HEK293 (cell line): ENCODE results near the gene WSB2.

ENCODE experiments used
- CTCF ChIA-PET: fragments of 350-600 bp; formaldehyde crosslinking; extraction: SDS; loops from one replicate; lab custom pipeline; 2021; ENCODE audit warnings: antibody characterized with exemption; lab: Yijun Ruan, JAX
- POLR2A ChIA-PET: fragments of 300-600 bp; formaldehyde crosslinking; extraction: SDS; loops from one replicate; lab custom pipeline; 2020; ENCODE audit warnings: antibody characterized with exemption, inconsistent platforms; lab: Yijun Ruan, JAX
- H3K27ac ChIP-seq: fragments of 200-500 bp; sonication (Bioruptor generic); 2 replicates; pipeline ENCODE4 v1.5.1; 2014; ENCODE audit warnings: low read depth, low read length, control low read depth, inconsistent platforms; ENCODE audit errors: extremely low read depth
- H3K36me3 ChIP-seq, 2 experiments: fragments of 200-500 bp in 1 of 2; sonication (Bioruptor generic) in 1 of 2; 1 replicate in 1 of 2; 2 replicates in 1 of 2; pipeline ENCODE4 v1.5.1; 2014 to 2017; ENCODE audit warnings: inconsistent platforms in 2 of 2, low read length in 2 of 2; ENCODE audit not compliant: control insufficient read depth in 2 of 2, insufficient read depth in 1 of 2
- H3K4me1 ChIP-seq: fragments of 200-500 bp; sonication (Bioruptor generic); 2 replicates; pipeline ENCODE4 v1.5.1; 2014; ENCODE audit warnings: mild to moderate bottlenecking, low read length, inconsistent platforms; ENCODE audit not compliant: control insufficient read depth, insufficient read depth
- H3K4me3 ChIP-seq: 2 replicates; pipeline ENCODE4 v1.5.1; 2011; ENCODE audit warnings: low read depth, mild to moderate bottlenecking, control low read depth, low read length, moderate library complexity
- H3K9me3 ChIP-seq: fragments of 200-500 bp; sonication (Bioruptor generic); 2 replicates; pipeline ENCODE4 v1.5.1; 2014; ENCODE audit warnings: low read depth, low read length, inconsistent platforms; ENCODE audit not compliant: control insufficient read depth, insufficient read depth
- GLIS2 ChIP-seq: fragments of 450-650 bp; formaldehyde crosslinking; IDR thresholded peaks from 2 replicates; pipeline ENCODE4 v1.5.1; 2016; ENCODE audit warnings: missing biosample characterization, missing genetic modification characterization
- ZBTB20 ChIP-seq: fragments of 450-650 bp; formaldehyde crosslinking; IDR thresholded peaks from 2 replicates; pipeline ENCODE4 v1.5.1; 2016; ENCODE audit warnings: missing biosample characterization, missing genetic modification characterization
- ZNF132 ChIP-seq: fragments of 450-650 bp; formaldehyde crosslinking; IDR thresholded peaks from 2 replicates; pipeline ENCODE4 v1.5.1; 2017; ENCODE audit warnings: missing biosample characterization, missing genetic modification characterization, borderline replicate concordance
- ZNF169 ChIP-seq: fragments of 450-650 bp; formaldehyde crosslinking; IDR thresholded peaks from 2 replicates; pipeline ENCODE4 v1.5.1; 2016; ENCODE audit warnings: missing biosample characterization, missing genetic modification characterization
- ZNF19 ChIP-seq: fragments of 450-650 bp; formaldehyde crosslinking; IDR thresholded peaks from 2 replicates; pipeline ENCODE4; 2016; ENCODE audit warnings: missing biosample characterization, missing genetic modification characterization, low read depth
- ZNF214 ChIP-seq: fragments of 450-650 bp; formaldehyde crosslinking; IDR thresholded peaks from 2 replicates; pipeline ENCODE4 v1.5.1; 2017; ENCODE audit warnings: missing biosample characterization, mild to moderate bottlenecking, missing genetic modification characterization, borderline replicate concordance
- ZNF335 ChIP-seq: fragments of 450-650 bp; formaldehyde crosslinking; conservative IDR thresholded peaks from 2 replicates; pipeline ENCODE4 v1.5.1; 2016; ENCODE audit warnings: missing biosample characterization, missing genetic modification characterization
- ZNF37A ChIP-seq: fragments of 450-650 bp; IDR thresholded peaks from 2 replicates; pipeline ENCODE4 v1.5.1; 2018; ENCODE audit warnings: missing biosample characterization, missing genetic modification characterization
- ZNF416 ChIP-seq: fragments of 450-650 bp; formaldehyde crosslinking; IDR thresholded peaks from 2 replicates; pipeline ENCODE4 v1.5.1; 2016; ENCODE audit warnings: missing biosample characterization, missing genetic modification characterization
- ZNF521 ChIP-seq: fragments of 450-650 bp; formaldehyde crosslinking; IDR thresholded peaks from 2 replicates; pipeline ENCODE4 v1.5.1; 2017; ENCODE audit warnings: missing biosample characterization, mild to moderate bottlenecking, missing genetic modification characterization
- ZNF529 ChIP-seq: fragments of 450-650 bp; formaldehyde crosslinking; IDR thresholded peaks from 2 replicates; pipeline ENCODE4 v1.5.1; 2017; ENCODE audit warnings: missing genetic modification characterization, missing biosample characterization; ENCODE audit not compliant: insufficient replicate concordance
- ZNF560 ChIP-seq: fragments of 450-650 bp; formaldehyde crosslinking; IDR thresholded peaks from 2 replicates; pipeline ENCODE4 v1.5.1; 2017; ENCODE audit warnings: missing biosample characterization, missing genetic modification characterization, borderline replicate concordance
- ZNF785 ChIP-seq: fragments of 450-650 bp; formaldehyde crosslinking; IDR thresholded peaks from 2 replicates; pipeline ENCODE4 v1.5.1; 2016; ENCODE audit warnings: missing biosample characterization, missing genetic modification characterization
- TF ChIP-seq, protein P1 (sequence below): fragments of 450-650 bp; formaldehyde crosslinking; IDR thresholded peaks from 2 replicates; pipeline ENCODE4 v1.5.1; 2016; ENCODE audit warnings: missing biosample characterization, missing genetic modification characterization
- TF ChIP-seq, protein P2 (sequence below): fragments of 450-650 bp; formaldehyde crosslinking; IDR thresholded peaks from 2 replicates; pipeline ENCODE4 v1.5.1; 2016; ENCODE audit warnings: missing biosample characterization, missing genetic modification characterization
- TF ChIP-seq, protein P3 (sequence below): fragments of 450-650 bp; formaldehyde crosslinking; IDR thresholded peaks from 2 replicates; pipeline ENCODE4 v1.5.1; 2016; ENCODE audit warnings: missing biosample characterization, missing genetic modification characterization
- TF ChIP-seq, protein P4 (sequence below): fragments of 450-650 bp; formaldehyde crosslinking; IDR thresholded peaks from 2 replicates; pipeline ENCODE4 v1.5.1; 2017; ENCODE audit warnings: missing biosample characterization, missing genetic modification characterization
- TF ChIP-seq, protein P5 (sequence below): fragments of 450-650 bp; formaldehyde crosslinking; optimal IDR thresholded peaks from 2 replicates; pipeline ENCODE3; 2016; ENCODE audit warnings: missing biosample characterization, mild to moderate bottlenecking, missing genetic modification characterization
- TF ChIP-seq, protein P6 (sequence below): fragments of 450-650 bp; formaldehyde crosslinking; IDR thresholded peaks from 2 replicates; pipeline ENCODE4 v1.5.1; 2016; ENCODE audit warnings: missing biosample characterization, missing genetic modification characterization, borderline replicate concordance

WSB2 gene

DNA sequence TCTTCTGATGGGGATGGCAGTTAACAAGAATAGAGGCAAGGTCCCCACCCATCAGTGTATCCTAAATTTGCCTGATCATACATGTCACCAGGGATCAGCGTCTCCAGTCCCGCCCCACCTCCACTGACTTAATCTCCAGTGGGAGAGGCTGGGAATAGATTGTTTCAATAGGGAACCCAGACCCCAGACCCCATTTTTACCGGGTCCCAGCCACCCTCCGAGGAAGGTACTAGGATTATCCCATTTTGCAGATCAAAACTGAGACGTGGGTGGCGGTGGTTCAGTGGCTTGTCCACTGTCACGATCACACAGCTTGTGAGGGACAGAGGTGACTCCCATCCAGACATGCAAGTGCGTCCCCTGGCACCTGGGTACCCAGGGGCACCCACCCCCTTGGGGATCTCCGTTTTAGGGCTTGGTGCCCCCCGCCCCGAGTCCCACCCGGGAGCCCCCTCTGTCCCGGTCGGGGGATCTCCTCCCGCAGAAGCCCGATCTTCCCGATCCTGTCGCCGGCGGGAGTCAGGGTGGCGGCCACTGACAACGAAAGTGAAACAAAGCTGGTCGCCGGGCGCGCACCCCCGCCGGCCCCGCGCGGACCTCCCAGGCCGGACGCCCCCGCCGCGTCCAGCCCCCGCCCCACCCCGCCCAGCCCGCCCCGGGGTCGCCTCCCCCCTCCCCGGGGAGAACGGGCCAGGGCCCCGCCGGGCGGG, 523 bp downstream of the WSB2 start:
- Histone ChIP-seq H3K4me3 (peak overlapping the region; percentile 73), H3K27ac (peak overlapping the region; percentile 75)
- TF ChIP-seq, protein P1, sequence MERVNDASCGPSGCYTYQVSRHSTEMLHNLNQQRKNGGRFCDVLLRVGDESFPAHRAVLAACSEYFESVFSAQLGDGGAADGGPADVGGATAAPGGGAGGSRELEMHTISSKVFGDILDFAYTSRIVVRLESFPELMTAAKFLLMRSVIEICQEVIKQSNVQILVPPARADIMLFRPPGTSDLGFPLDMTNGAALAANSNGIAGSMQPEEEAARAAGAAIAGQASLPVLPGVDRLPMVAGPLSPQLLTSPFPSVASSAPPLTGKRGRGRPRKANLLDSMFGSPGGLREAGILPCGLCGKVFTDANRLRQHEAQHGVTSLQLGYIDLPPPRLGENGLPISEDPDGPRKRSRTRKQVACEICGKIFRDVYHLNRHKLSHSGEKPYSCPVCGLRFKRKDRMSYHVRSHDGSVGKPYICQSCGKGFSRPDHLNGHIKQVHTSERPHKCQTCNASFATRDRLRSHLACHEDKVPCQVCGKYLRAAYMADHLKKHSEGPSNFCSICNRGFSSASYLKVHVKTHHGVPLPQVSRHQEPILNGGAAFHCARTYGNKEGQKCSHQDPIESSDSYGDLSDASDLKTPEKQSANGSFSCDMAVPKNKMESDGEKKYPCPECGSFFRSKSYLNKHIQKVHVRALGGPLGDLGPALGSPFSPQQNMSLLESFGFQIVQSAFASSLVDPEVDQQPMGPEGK (tag by site-specific recombination): peak; percentile 52; the same call in 1 of the 2 replicates
- TF ChIP-seq GLIS2 (tag by site-specific recombination): peak; percentile 59
- peak; percentile 5; the same call in 1 of the 2 replicates for TF ChIP-seq ZBTB20
- TF ChIP-seq, protein P2, sequence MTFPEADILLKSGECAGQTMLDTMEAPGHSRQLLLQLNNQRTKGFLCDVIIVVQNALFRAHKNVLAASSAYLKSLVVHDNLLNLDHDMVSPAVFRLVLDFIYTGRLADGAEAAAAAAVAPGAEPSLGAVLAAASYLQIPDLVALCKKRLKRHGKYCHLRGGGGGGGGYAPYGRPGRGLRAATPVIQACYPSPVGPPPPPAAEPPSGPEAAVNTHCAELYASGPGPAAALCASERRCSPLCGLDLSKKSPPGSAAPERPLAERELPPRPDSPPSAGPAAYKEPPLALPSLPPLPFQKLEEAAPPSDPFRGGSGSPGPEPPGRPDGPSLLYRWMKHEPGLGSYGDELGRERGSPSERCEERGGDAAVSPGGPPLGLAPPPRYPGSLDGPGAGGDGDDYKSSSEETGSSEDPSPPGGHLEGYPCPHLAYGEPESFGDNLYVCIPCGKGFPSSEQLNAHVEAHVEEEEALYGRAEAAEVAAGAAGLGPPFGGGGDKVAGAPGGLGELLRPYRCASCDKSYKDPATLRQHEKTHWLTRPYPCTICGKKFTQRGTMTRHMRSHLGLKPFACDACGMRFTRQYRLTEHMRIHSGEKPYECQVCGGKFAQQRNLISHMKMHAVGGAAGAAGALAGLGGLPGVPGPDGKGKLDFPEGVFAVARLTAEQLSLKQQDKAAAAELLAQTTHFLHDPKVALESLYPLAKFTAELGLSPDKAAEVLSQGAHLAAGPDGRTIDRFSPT: peak; percentile 65; the same call in 1 of the 2 replicates
- no peak for TF ChIP-seq ZNF521 (tag by site-specific recombination)
- peak; percentile 72 for TF ChIP-seq ZNF335 (tag by site-specific recombination)
- TF ChIP-seq, protein P3, sequence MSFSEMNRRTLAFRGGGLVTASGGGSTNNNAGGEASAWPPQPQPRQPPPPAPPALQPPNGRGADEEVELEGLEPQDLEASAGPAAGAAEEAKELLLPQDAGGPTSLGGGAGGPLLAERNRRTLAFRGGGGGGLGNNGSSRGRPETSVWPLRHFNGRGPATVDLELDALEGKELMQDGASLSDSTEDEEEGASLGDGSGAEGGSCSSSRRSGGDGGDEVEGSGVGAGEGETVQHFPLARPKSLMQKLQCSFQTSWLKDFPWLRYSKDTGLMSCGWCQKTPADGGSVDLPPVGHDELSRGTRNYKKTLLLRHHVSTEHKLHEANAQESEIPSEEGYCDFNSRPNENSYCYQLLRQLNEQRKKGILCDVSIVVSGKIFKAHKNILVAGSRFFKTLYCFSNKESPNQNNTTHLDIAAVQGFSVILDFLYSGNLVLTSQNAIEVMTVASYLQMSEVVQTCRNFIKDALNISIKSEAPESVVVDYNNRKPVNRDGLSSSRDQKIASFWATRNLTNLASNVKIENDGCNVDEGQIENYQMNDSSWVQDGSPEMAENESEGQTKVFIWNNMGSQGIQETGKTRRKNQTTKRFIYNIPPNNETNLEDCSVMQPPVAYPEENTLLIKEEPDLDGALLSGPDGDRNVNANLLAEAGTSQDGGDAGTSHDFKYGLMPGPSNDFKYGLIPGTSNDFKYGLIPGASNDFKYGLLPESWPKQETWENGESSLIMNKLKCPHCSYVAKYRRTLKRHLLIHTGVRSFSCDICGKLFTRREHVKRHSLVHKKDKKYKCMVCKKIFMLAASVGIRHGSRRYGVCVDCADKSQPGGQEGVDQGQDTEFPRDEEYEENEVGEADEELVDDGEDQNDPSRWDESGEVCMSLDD (tag by site-specific recombination): 0 out of 2 replicates have a peak, but pooled peaks have one; percentile 36
- TF ChIP-seq, protein P4, sequence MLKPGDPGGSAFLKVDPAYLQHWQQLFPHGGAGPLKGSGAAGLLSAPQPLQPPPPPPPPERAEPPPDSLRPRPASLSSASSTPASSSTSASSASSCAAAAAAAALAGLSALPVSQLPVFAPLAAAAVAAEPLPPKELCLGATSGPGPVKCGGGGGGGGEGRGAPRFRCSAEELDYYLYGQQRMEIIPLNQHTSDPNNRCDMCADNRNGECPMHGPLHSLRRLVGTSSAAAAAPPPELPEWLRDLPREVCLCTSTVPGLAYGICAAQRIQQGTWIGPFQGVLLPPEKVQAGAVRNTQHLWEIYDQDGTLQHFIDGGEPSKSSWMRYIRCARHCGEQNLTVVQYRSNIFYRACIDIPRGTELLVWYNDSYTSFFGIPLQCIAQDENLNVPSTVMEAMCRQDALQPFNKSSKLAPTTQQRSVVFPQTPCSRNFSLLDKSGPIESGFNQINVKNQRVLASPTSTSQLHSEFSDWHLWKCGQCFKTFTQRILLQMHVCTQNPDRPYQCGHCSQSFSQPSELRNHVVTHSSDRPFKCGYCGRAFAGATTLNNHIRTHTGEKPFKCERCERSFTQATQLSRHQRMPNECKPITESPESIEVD (tag by site-specific recombination): no peak
- TF ChIP-seq, protein P5, sequence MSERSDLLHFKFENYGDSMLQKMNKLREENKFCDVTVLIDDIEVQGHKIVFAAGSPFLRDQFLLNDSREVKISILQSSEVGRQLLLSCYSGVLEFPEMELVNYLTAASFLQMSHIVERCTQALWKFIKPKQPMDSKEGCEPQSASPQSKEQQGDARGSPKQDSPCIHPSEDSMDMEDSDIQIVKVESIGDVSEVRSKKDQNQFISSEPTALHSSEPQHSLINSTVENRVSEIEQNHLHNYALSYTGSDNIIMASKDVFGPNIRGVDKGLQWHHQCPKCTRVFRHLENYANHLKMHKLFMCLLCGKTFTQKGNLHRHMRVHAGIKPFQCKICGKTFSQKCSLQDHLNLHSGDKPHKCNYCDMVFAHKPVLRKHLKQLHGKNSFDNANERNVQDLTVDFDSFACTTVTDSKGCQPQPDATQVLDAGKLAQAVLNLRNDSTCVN (tag by site-specific recombination): peak; percentile 36
- TF ChIP-seq, all 188 proteins: peak for 7
- no peaks in the 10 kb centered on the region for H3K9me3 ChIP-seq
- POLR2A ChIA-PET: interaction anchor here (0.6 to 1.5 kb wide), 6 partner anchors 50 to 345 kb away, joined by 3 to 5 read pairs (median 4); partner anchors contain the start of gene PEBP1
- 0 out of 2 replicates have a peak, but pooled peaks cover 3% of the 10 kb centered on the region for H3K4me1 ChIP-seq
- no peaks in the 10 kb centered on the region; a peak in 1 of 3 replicates for H3K36me3 ChIP-seq
- CTCF ChIA-PET: interaction anchor here (1.0 to 1.2 kb wide), 2 partner anchors 12 to 315 kb away, joined by 3 to 10 read pairs; no protein-coding TSS in a partner anchor

DNA sequence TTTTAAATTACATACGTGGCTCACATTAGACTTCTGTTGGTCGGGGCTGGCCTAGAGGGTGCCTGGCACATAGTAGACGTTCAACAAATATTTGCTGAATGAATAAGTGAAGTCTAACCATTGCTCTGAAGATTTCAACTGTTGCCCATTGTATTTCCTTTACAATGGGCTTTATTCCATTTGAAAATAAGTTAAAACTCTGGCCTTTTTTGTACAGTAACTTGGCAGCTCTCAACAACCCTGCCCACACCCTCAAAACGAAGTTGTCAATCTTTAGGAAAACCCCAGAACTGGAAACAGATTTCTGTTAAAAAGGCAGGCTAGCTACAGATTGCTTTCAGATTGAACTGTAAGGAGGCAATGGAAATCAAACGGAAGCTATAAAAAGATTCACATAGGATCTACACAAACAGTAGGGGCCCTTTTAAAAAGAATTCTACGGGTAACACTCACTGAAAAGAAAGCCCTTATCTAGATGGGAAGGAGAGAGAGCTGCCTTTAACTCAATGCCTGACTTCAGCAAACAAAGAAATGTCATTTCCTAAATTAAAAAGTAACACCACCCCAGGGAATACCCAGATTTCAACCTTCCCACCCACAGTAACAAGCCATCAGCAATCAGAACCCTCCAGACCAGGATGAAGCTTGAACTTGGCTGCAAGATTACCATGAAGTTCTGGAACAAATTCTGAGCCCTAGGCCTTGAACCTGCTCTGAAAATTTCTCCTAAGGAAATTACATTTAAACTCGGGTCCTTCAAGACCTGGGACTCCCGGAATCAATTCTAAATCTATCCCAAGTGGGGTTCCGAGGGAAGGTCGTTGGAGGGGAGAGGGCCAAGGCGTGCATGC, 1.4 kb downstream of the WSB2 start:
- CTCF ChIA-PET: interaction anchor here (0.6 to 1.2 kb wide), 5 partner anchors 11 to 318 kb away, joined by 3 to 10 read pairs (median 3); no protein-coding TSS in a partner anchor
- Histone ChIP-seq H3K4me1 (0 out of 2 replicates have a peak, but pooled peaks cover 3% of the 10 kb centered on the region), H3K27ac (peak overlapping the region; percentile 75), H3K9me3 (no peaks in the 10 kb centered on the region), H3K4me3 (peak overlapping the region; percentile 73), H3K36me3 (no peaks in the 10 kb centered on the region; a peak in 1 of 3 replicates)
- POLR2A ChIA-PET: interaction anchor here (0.5 to 1.3 kb wide), 2 partner anchors 193 to 318 kb away, joined by 3 read pairs; no protein-coding TSS in a partner anchor
- TF ChIP-seq ZNF416 (tag by site-specific recombination): no peak
- no peak for TF ChIP-seq ZNF214 (tag by site-specific recombination)
- no peak for TF ChIP-seq ZNF785 (tag by site-specific recombination)
- TF ChIP-seq ZNF132 (tag by site-specific recombination): no peak
- no peak for TF ChIP-seq ZNF19 (tag by site-specific recombination)
- no peak for TF ChIP-seq ZNF529
- no peak for TF ChIP-seq ZNF169
- no peak for TF ChIP-seq ZNF37A (tag by site-specific recombination)
- no peak for TF ChIP-seq ZNF560 (tag by site-specific recombination)
- TF ChIP-seq, protein P6, sequence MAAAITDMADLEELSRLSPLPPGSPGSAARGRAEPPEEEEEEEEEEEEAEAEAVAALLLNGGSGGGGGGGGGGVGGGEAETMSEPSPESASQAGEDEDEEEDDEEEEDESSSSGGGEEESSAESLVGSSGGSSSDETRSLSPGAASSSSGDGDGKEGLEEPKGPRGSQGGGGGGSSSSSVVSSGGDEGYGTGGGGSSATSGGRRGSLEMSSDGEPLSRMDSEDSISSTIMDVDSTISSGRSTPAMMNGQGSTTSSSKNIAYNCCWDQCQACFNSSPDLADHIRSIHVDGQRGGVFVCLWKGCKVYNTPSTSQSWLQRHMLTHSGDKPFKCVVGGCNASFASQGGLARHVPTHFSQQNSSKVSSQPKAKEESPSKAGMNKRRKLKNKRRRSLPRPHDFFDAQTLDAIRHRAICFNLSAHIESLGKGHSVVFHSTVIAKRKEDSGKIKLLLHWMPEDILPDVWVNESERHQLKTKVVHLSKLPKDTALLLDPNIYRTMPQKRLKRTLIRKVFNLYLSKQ (tag by site-specific recombination): no peak
